ENCODE data around the gene CHRNE. TPM values are rescaled to one million over a fixed set of nuclear protein-coding genes. Genes with fewer than 3 reads are reported as not detected.

CHRNE gene
- total and polyA plus RNA-seq, 2 experiments from 2014 or later = 0.24 to 1.2 TPM

DNA sequence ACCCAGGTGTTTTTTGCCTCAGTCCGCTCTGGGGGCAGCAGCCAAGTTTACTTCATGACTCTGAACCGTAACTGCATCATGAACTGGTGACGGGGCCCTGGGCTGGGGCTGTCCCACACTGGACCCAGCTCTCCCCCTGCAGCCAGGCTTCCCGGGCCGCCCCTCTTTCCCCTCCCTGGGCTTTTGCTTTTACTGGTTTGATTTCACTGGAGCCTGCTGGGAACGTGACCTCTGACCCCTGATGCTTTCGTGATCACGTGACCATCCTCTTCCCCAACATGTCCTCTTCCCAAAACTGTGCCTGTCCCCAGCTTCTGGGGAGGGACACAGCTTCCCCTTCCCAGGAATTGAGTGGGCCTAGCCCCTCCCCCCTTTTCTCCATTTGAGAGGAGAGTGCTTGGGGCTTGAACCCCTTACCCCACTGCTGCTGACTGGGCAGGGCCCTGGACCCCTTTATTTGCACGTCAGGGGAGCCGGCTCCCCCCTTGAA, 5.7 kb downstream of the CHRNE start (continued):
- TF ChIP-seq ETS1 (IDR thresholded peaks at IDR 0.05) (no peak), ZNF462 (CRISPR knock-in tag; IDR thresholded peaks at IDR 0.05) (no peak)

DNA sequence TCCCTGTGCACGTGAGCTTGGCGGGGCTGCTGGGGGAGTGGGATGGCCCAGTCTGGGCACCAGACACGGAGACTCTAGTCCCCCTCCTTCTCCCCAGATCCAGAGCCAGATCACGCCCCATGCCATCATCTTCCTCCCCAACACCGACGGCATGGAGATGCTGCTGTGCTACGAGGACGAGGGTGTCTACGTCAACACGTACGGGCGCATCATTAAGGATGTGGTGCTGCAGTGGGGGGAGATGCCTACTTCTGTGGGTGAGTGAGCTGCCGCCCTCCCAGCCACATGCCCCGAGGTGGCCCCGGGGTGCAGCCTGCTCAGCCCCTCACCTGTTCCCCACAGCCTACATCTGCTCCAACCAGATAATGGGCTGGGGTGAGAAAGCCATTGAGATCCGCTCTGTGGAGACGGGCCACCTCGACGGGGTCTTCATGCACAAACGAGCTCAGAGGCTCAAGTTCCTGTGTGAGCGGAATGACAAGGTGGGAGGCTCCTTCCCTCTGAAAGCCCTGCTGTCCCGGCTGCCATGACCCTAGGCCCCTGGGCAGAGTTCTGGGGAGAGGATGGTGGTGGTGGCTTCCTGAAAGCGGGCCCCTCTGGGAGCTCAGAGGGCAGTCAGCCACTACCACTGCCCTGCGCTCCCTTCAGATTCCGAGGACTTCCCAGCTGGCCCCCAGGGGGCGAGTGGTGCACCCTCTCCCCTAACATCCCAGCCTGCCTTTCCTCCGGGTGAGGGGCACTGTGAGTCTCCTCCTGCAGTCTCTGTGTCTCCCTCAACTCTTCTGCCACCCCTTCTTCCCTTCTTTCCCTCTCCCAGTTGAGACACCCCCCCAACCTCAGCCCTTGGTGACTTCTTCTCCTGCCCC, 6.3 kb downstream of the CHRNE start:
- no peak overlapping the region; the same call in 1 of the 2 replicates for H3K27ac Mint-ChIP-seq
- no peak for ATAC-seq
- H3K27me3 Mint-ChIP-seq (ENCODE audit: insufficient read depth, low read depth, poor library complexity) = peaks cover 32% of the 10 kb centered on the region
- no peaks in the 10 kb centered on the region for H3K9me3 Mint-ChIP-seq
- Histone ChIP-seq H2AFZ (no peak overlapping the region), H3K79me2 (replicated peaks; ENCODE audit: insufficient read depth) (no peaks in the 10 kb centered on the region), H3K9me2 (ENCODE audit: insufficient read depth) (no peaks in the 10 kb centered on the region), H3K4me2 (no peak overlapping the region), H3K4me1 (ENCODE audit: insufficient read depth) (0 out of 2 replicates have a peak, but pooled peaks cover 5% of the 10 kb centered on the region), H3K27ac (ENCODE audit: low read depth) (no peak overlapping the region), H3K4me3 (no peak overlapping the region), H3K36me3 (ENCODE audit: insufficient read depth) (no peaks in the 10 kb centered on the region; the same call in 1 of the 2 replicates), H4K20me1 (replicated peaks; ENCODE audit: insufficient read depth) (no peaks in the 10 kb centered on the region), H3K27me3 (ENCODE audit: insufficient read depth) (peaks cover 9% of the 10 kb centered on the region), H3F3A (replicated peaks; ENCODE audit: low read depth) (peaks cover 29% of the 10 kb centered on the region)
- H3K36me3 Mint-ChIP-seq (ENCODE audit: low read depth) = peaks cover 17% of the 10 kb centered on the region; the same call in 2 of the 3 replicates
- peaks cover 19% of the 10 kb centered on the region for H3K4me1 Mint-ChIP-seq
- no peak for DNase-seq (ENCODE audit: low spot score)
- H3K4me3 Mint-ChIP-seq = no peak overlapping the region
- no peak for TF ChIP-seq ZNF462 (CRISPR knock-in tag; IDR thresholded peaks at IDR 0.05)
- TF ChIP-seq, protein P1, sequence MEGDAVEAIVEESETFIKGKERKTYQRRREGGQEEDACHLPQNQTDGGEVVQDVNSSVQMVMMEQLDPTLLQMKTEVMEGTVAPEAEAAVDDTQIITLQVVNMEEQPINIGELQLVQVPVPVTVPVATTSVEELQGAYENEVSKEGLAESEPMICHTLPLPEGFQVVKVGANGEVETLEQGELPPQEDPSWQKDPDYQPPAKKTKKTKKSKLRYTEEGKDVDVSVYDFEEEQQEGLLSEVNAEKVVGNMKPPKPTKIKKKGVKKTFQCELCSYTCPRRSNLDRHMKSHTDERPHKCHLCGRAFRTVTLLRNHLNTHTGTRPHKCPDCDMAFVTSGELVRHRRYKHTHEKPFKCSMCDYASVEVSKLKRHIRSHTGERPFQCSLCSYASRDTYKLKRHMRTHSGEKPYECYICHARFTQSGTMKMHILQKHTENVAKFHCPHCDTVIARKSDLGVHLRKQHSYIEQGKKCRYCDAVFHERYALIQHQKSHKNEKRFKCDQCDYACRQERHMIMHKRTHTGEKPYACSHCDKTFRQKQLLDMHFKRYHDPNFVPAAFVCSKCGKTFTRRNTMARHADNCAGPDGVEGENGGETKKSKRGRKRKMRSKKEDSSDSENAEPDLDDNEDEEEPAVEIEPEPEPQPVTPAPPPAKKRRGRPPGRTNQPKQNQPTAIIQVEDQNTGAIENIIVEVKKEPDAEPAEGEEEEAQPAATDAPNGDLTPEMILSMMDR (conservative IDR thresholded peaks at IDR 0.05; ENCODE audit: low read depth in 2 of 2) = peak in 1 of 2 experiments; percentile 30; a peak in 2 of 4 replicates
